OCI-LY1 (cell line): Measurements from ENCODE around the gene SMAD6.
A peak's percentile ranks its signal among the peaks of the same experiment; 100 is the strongest.

Experiments
- H2AFZ ChIP-seq: fragments of 200-600 bp; sonication (generic), shearing (Covaris generic); 2 replicates; pipeline ENCODE4 v1.6.0; 2014; ENCODE audit warnings: antibody characterized with exemption, mild to moderate bottlenecking, low read length
- H3F3A ChIP-seq: fragments of 200-600 bp; sonication (generic), shearing (Covaris generic); 2 replicates; pipeline ENCODE4 v1.6.0; 2014; ENCODE audit warnings: mild to moderate bottlenecking, antibody characterized with exemption, low read length, moderate library complexity; ENCODE audit not compliant: insufficient read depth
- H3K27ac ChIP-seq: fragments of 200-600 bp; sonication (generic); 2 replicates; pipeline ENCODE4 v1.5.1; 2014; ENCODE audit warnings: low read length, mixed run types, mild to moderate bottlenecking, low read depth; ENCODE audit not compliant: poor library complexity, severe bottlenecking
- H3K27me3 ChIP-seq: fragments of 200-600 bp; sonication (generic); 2 replicates; pipeline ENCODE4 v1.6.0; 2014; ENCODE audit warnings: antibody characterized with exemption, mild to moderate bottlenecking, low read length, moderate library complexity; ENCODE audit not compliant: insufficient read depth
- H3K36me3 ChIP-seq: fragments of 200-600 bp; sonication (generic); 2 replicates; pipeline ENCODE4 v1.6.1; 2014; ENCODE audit warnings: mild to moderate bottlenecking, antibody characterized with exemption, low read length, moderate library complexity, mixed read lengths; ENCODE audit not compliant: insufficient read depth
- H3K4me1 ChIP-seq: fragments of 200-600 bp; sonication (generic); 2 replicates; pipeline ENCODE4 v1.5.1; 2014; ENCODE audit warnings: mild to moderate bottlenecking, low read length, moderate library complexity; ENCODE audit not compliant: insufficient read depth, severe bottlenecking
- H3K4me2 ChIP-seq: fragments of 200-600 bp; sonication (generic), shearing (Covaris generic); 2 replicates; pipeline ENCODE4 v1.6.1; 2014; ENCODE audit warnings: low read length
- H3K4me3 ChIP-seq: fragments of 200-600 bp; sonication (generic); 2 replicates; pipeline ENCODE4 v1.5.1; 2014; ENCODE audit warnings: low read length, low read depth, mild to moderate bottlenecking, mixed read lengths; ENCODE audit not compliant: poor library complexity, severe bottlenecking
- H3K79me2 ChIP-seq: fragments of 200-600 bp; shearing (Covaris generic); 2 replicates; pipeline ENCODE4 v1.6.1; 2016; ENCODE audit warnings: mixed run types, low read length, mixed read lengths; ENCODE audit not compliant: insufficient read depth
- H3K9ac ChIP-seq: fragments of 200-600 bp; sonication (generic), shearing (Covaris generic); 2 replicates; pipeline ENCODE4 v1.6.1; 2014; ENCODE audit warnings: mild to moderate bottlenecking, low read length, mixed read lengths
- H3K9me2 ChIP-seq: fragments of 200-600 bp; sonication (generic), shearing (Covaris generic); 2 replicates; pipeline ENCODE4 v1.6.1; 2014; ENCODE audit warnings: low read depth, mild to moderate bottlenecking, low read length, mixed read lengths
- H3K9me3 ChIP-seq: fragments of 200-600 bp; shearing (Covaris generic); 2 replicates; pipeline ENCODE4 v1.6.1; 2014; ENCODE audit warnings: low read length, mixed read lengths
- H4K20me1 ChIP-seq: fragments of 200-600 bp; sonication (generic), shearing (Covaris generic); 2 replicates; pipeline ENCODE4 v1.6.0; 2016; ENCODE audit warnings: mild to moderate bottlenecking, low read length; ENCODE audit not compliant: insufficient read depth
- CTCF ChIP-seq: fragments of 200-600 bp; sonication (generic), shearing (Covaris generic); IDR thresholded peaks from 2 replicates; pipeline ENCODE4 v1.5.1; 2017; ENCODE audit warnings: mild to moderate bottlenecking, antibody characterized with exemption, low read length, moderate library complexity, mixed read lengths
- EZH2 ChIP-seq: fragments of 200-600 bp; sonication (generic), shearing (Covaris generic); IDR thresholded peaks from 2 replicates; pipeline ENCODE4 v1.8.0; 2017; ENCODE audit warnings: borderline replicate concordance, mixed run types, mild to moderate bottlenecking, antibody characterized with exemption, low read length, moderate library complexity, mixed read lengths

The SMAD6 gene

GRCh38 chr15:66737243-66738010 is 35.4 kb downstream of the SMAD6 start:
- no peak for TF ChIP-seq EZH2
- no peak for TF ChIP-seq CTCF
- Histone ChIP-seq H3K79me2 (peaks cover 7% of the 10 kb centered on the region; the same call in 1 of the 2 replicates), H3K27ac (peak overlapping the region; percentile 79), H3K4me3 (no peak overlapping the region), H4K20me1 (no peaks in the 10 kb centered on the region), H3K4me2 (no peak overlapping the region; the same call in 1 of the 2 replicates), H3K27me3 (no peaks in the 10 kb centered on the region), H3K9me3 (no peaks in the 10 kb centered on the region), H3K36me3 (peaks cover 8% of the 10 kb centered on the region; the same call in 1 of the 2 replicates), H3F3A (no peaks in the 10 kb centered on the region), H3K9ac (no peak overlapping the region; the same call in 1 of the 2 replicates), H2AFZ (no peak overlapping the region), H3K9me2 (no peaks in the 10 kb centered on the region), H3K4me1 (peaks cover 83% of the 10 kb centered on the region)

- H4K20me1 ChIP-seq, result no peaks in the 10 kb centered on the region
- no peaks in the 10 kb centered on the region for H3K27me3 ChIP-seq
- no peak for TF ChIP-seq CTCF
- no peak for TF ChIP-seq EZH2
- no peaks in the 10 kb centered on the region for H3K9me3 ChIP-seq
- peak overlapping the region; percentile 79 for H3K27ac ChIP-seq
- no peak overlapping the region for H3K4me2 ChIP-seq
- no peaks in the 10 kb centered on the region for H3F3A ChIP-seq
- 0 out of 2 replicates have a peak, but pooled peaks cover 3% of the 10 kb centered on the region for H3K79me2 ChIP-seq
- peaks cover 8% of the 10 kb centered on the region; the same call in 1 of the 2 replicates for H3K36me3 ChIP-seq
- H3K9ac ChIP-seq, result no peak overlapping the region; the same call in 1 of the 2 replicates
- H2AFZ ChIP-seq, result no peak overlapping the region
- H3K9me2 ChIP-seq, result no peaks in the 10 kb centered on the region
- no peak overlapping the region for H3K4me3 ChIP-seq
- H3K4me1 ChIP-seq, result peaks cover 78% of the 10 kb centered on the region
Observed at GRCh38 chr15:66738116-66738515, 36.1 kb downstream of the SMAD6 start.

- peak overlapping the region; percentile 79 for H3K27ac ChIP-seq
- peaks cover 77% of the 10 kb centered on the region for H3K4me1 ChIP-seq
- H3K27me3 ChIP-seq, result no peaks in the 10 kb centered on the region
- no peaks in the 10 kb centered on the region for H4K20me1 ChIP-seq
- H2AFZ ChIP-seq, result no peak overlapping the region
- H3K4me2 ChIP-seq, result peak overlapping the region; percentile 15; the same call in 1 of the 2 replicates
- H3K9me2 ChIP-seq, result no peaks in the 10 kb centered on the region
- no peaks in the 10 kb centered on the region for H3K9me3 ChIP-seq
- H3K9ac ChIP-seq, result no peak overlapping the region; the same call in 1 of the 2 replicates
- H3K4me3 ChIP-seq, result no peak overlapping the region
- TF ChIP-seq EZH2 (no peak), CTCF (no peak)
- H3F3A ChIP-seq, result no peaks in the 10 kb centered on the region
- H3K36me3 ChIP-seq, result peaks cover 8% of the 10 kb centered on the region; the same call in 1 of the 2 replicates
- no peaks in the 10 kb centered on the region for H3K79me2 ChIP-seq
Observed at GRCh38 chr15:66738595-66738994, 36.6 kb downstream of the SMAD6 start.
